ENCODE results near the gene MMP23B. TPM values are rescaled to one million over a fixed set of nuclear protein-coding genes. Genes with fewer than 3 reads are reported as not detected.
"Not testable (repeated sequence)": the region's sequence is repeated elsewhere in the genome, so short reads cannot be mapped to it uniquely, and the experiment has no call there.

The MMP23B gene
- total and polyA plus RNA-seq, 2 experiments from 2014 or later, result 15.8 to 16.2 TPM

DNA sequence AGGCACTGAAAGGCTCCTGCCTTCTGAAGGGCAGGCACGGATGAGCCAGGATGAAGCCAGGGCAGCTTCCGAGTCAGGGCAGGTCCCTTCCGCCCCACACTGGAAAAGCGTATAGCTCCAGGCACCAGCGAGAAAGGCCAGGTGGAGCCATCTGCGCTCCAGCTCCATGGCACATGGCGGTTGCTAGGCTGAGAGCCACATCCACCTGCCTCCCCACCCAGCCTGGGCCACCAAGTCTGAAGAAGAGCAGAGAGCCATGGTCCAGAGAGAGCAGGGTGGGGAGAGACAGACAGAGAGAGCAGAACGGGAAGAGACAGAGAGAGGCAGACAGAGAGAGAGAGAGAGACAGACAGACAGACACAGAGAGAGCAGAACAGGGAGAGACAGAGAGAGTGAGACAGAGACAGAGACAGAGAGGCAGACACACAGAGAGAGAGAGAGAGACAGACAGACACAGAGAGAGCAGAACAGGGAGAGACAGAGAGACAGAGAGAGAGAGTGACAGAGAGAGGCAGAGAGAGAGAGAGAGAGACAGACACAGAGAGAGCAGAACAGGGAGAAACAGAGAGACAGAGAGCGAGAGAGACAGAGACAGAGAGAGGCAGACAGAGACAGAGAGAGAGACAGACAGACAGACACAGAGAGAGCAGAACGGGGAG lies 37.2 kb upstream of the MMP23B start (continued):
- TF ChIP-seq, protein P1, sequence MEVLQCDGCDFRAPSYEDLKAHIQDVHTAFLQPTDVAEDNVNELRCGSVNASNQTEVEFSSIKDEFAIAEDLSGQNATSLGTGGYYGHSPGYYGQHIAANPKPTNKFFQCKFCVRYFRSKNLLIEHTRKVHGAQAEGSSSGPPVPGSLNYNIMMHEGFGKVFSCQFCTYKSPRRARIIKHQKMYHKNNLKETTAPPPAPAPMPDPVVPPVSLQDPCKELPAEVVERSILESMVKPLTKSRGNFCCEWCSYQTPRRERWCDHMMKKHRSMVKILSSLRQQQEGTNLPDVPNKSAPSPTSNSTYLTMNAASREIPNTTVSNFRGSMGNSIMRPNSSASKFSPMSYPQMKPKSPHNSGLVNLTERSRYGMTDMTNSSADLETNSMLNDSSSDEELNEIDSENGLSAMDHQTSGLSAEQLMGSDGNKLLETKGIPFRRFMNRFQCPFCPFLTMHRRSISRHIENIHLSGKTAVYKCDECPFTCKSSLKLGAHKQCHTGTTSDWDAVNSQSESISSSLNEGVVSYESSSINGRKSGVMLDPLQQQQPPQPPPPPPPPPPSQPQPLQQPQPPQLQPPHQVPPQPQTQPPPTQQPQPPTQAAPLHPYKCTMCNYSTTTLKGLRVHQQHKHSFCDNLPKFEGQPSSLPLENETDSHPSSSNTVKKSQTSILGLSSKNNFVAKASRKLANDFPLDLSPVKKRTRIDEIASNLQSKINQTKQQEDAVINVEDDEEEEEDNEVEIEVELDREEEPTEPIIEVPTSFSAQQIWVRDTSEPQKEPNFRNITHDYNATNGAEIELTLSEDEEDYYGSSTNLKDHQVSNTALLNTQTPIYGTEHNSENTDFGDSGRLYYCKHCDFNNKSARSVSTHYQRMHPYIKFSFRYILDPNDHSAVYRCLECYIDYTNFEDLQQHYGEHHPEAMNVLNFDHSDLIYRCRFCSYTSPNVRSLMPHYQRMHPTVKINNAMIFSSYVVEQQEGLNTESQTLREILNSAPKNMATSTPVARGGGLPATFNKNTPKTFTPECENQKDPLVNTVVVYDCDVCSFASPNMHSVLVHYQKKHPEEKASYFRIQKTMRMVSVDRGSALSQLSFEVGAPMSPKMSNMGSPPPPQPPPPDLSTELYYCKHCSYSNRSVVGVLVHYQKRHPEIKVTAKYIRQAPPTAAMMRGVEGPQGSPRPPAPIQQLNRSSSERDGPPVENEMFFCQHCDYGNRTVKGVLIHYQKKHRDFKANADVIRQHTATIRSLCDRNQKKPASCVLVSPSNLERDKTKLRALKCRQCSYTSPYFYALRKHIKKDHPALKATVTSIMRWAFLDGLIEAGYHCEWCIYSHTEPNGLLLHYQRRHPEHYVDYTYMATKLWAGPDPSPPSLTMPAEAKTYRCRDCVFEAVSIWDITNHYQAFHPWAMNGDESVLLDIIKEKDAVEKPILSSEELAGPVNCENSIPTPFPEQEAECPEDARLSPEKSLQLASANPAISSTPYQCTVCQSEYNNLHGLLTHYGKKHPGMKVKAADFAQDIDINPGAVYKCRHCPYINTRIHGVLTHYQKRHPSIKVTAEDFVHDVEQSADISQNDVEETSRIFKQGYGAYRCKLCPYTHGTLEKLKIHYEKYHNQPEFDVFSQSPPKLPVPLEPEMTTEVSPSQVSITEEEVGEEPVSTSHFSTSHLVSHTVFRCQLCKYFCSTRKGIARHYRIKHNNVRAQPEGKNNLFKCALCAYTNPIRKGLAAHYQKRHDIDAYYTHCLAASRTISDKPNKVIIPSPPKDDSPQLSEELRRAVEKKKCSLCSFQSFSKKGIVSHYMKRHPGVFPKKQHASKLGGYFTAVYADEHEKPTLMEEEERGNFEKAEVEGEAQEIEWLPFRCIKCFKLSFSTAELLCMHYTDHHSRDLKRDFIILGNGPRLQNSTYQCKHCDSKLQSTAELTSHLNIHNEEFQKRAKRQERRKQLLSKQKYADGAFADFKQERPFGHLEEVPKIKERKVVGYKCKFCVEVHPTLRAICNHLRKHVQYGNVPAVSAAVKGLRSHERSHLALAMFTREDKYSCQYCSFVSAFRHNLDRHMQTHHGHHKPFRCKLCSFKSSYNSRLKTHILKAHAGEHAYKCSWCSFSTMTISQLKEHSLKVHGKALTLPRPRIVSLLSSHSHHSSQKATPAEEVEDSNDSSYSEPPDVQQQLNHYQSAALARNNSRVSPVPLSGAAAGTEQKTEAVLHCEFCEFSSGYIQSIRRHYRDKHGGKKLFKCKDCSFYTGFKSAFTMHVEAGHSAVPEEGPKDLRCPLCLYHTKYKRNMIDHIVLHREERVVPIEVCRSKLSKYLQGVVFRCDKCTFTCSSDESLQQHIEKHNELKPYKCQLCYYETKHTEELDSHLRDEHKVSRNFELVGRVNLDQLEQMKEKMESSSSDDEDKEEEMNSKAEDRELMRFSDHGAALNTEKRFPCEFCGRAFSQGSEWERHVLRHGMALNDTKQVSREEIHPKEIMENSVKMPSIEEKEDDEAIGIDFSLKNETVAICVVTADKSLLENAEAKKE (CRISPR knock-in tag; IDR thresholded peaks at IDR 0.05), result no peak
- no peak for TF ChIP-seq JUNB (IDR thresholded peaks at IDR 0.05; ENCODE audit: unreplicated experiment)
- TF ChIP-seq ZNF114 (CRISPR knock-in tag; IDR thresholded peaks at IDR 0.05), result no peak
- TF ChIP-seq, protein P2, sequence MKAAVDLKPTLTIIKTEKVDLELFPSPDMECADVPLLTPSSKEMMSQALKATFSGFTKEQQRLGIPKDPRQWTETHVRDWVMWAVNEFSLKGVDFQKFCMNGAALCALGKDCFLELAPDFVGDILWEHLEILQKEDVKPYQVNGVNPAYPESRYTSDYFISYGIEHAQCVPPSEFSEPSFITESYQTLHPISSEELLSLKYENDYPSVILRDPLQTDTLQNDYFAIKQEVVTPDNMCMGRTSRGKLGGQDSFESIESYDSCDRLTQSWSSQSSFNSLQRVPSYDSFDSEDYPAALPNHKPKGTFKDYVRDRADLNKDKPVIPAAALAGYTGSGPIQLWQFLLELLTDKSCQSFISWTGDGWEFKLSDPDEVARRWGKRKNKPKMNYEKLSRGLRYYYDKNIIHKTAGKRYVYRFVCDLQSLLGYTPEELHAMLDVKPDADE (IDR thresholded peaks at IDR 0.05), result no peak
- TF ChIP-seq, protein P3, sequence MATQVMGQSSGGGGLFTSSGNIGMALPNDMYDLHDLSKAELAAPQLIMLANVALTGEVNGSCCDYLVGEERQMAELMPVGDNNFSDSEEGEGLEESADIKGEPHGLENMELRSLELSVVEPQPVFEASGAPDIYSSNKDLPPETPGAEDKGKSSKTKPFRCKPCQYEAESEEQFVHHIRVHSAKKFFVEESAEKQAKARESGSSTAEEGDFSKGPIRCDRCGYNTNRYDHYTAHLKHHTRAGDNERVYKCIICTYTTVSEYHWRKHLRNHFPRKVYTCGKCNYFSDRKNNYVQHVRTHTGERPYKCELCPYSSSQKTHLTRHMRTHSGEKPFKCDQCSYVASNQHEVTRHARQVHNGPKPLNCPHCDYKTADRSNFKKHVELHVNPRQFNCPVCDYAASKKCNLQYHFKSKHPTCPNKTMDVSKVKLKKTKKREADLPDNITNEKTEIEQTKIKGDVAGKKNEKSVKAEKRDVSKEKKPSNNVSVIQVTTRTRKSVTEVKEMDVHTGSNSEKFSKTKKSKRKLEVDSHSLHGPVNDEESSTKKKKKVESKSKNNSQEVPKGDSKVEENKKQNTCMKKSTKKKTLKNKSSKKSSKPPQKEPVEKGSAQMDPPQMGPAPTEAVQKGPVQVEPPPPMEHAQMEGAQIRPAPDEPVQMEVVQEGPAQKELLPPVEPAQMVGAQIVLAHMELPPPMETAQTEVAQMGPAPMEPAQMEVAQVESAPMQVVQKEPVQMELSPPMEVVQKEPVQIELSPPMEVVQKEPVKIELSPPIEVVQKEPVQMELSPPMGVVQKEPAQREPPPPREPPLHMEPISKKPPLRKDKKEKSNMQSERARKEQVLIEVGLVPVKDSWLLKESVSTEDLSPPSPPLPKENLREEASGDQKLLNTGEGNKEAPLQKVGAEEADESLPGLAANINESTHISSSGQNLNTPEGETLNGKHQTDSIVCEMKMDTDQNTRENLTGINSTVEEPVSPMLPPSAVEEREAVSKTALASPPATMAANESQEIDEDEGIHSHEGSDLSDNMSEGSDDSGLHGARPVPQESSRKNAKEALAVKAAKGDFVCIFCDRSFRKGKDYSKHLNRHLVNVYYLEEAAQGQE (IDR thresholded peaks at IDR 0.05; ENCODE audit: unreplicated experiment), result no peak
- TF ChIP-seq POLR2AphosphoS5 (IDR thresholded peaks at IDR 0.05; ENCODE audit: low read depth), result no peak

DNA sequence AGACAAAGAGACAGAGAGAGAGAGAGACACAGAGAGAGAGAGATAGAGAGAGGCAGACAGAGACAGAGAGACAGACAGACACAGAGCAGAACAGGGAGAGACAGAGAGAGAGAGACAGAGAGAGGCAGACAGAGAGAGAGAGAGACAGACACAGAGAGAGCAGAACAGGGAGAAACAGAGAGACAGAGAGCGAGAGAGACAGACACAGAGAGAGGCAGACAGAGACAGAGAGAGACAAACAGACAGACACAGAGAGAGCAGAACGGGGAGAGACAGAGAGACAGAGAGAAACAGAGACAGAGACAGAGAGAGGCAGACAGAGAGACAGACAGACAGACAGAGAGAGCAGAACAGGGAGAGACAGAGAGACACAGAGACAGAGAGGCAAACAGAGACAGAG lies 36.6 kb upstream of the MMP23B start:
- H3K9me2 ChIP-seq (ENCODE audit: insufficient read depth); H3K79me2 ChIP-seq (replicated peaks; ENCODE audit: insufficient read depth); H3K9me3 Mint-ChIP-seq; H3K27ac ChIP-seq (ENCODE audit: low read depth); H3K36me3 ChIP-seq (ENCODE audit: insufficient read depth); H3K4me1 ChIP-seq (ENCODE audit: insufficient read depth); ATAC-seq; H3K4me2 ChIP-seq; H3K4me3 Mint-ChIP-seq; H3K36me3 Mint-ChIP-seq (ENCODE audit: low read depth); H4K20me1 ChIP-seq (replicated peaks; ENCODE audit: insufficient read depth); H2AFZ ChIP-seq; H3K4me3 ChIP-seq; H3F3A ChIP-seq (replicated peaks; ENCODE audit: low read depth); H3K27ac Mint-ChIP-seq; DNase-seq (ENCODE audit: low spot score): not testable (repeated sequence)
- Mint-ChIP-seq H3K27me3 (ENCODE audit: insufficient read depth, low read depth, poor library complexity) (peaks cover 20% of the 10 kb centered on the region), H3K4me1 (peaks cover 11% of the 10 kb centered on the region)
- H3K27me3 ChIP-seq (ENCODE audit: insufficient read depth), result peaks cover 19% of the 10 kb centered on the region

Data from GM23338 (cell line).